Astrocyte of the spinal cord (primary cell): Measurements from ENCODE around the gene CWH43.
"Not testable (repeated sequence)": the region's sequence is repeated elsewhere in the genome, so short reads cannot be mapped to it uniquely, and the experiment has no call there.

ENCODE experiments used
- DNase-seq: peaks from one replicate; pipeline ENCODE4 v3.0.0; 2011; ENCODE audit warnings: low read depth, low spot score
- H3K4me3 ChIP-seq: 2 replicates; pipeline ENCODE4 v1.5.1; 2011; ENCODE audit warnings: low read depth, mild to moderate bottlenecking, low read length, moderate library complexity
- CTCF ChIP-seq: IDR thresholded peaks from 2 replicates; pipeline ENCODE4 v1.5.1; 2012; ENCODE audit warnings: low read depth, mild to moderate bottlenecking, low read length, inconsistent platforms
- in situ Hi-C: cut with HindIII; loops from 2 replicates; pipeline ENCODE4 v1.10.0; 2017; ENCODE audit warnings: low sequenced_read_pairs

Gene CWH43

GRCh38 chr4:49063670-49064069 lies 77.6 kb downstream of the CWH43 start:
- H3K4me3 ChIP-seq = no peak overlapping the region
- no peak for TF ChIP-seq CTCF
- DNase-seq = no peak
- in situ Hi-C loops = no loop called here

GRCh38 chr4:49072196-49072595 lies 86.1 kb downstream of the CWH43 start:
- H3K4me3 ChIP-seq, in situ Hi-C loops: not testable (repeated sequence)

GRCh38 chr4:49091883-49092282 lies 105.8 kb downstream of the CWH43 start:
- in situ Hi-C loops = not testable (repeated sequence)

More at GRCh38 chr4:49072196-49072595, 86.1 kb downstream of the CWH43 start:
- not testable (repeated sequence) for DNase-seq

GRCh38 chr4:49092608-49093135 lies 106.6 kb downstream of the CWH43 start:
- in situ Hi-C loops, DNase-seq, H3K4me3 ChIP-seq: not testable (repeated sequence)

More at GRCh38 chr4:49091883-49092282, 105.8 kb downstream of the CWH43 start:
- not testable (repeated sequence) for DNase-seq, H3K4me3 ChIP-seq

- in situ Hi-C loops, DNase-seq, H3K4me3 ChIP-seq: not testable (repeated sequence)
These were observed 110.1 kb downstream of the CWH43 start for GRCh38 chr4:49096215-49096614.

- H3K4me3 ChIP-seq, DNase-seq, in situ Hi-C loops: not testable (repeated sequence)
These were observed 110.6 kb downstream of the CWH43 start for GRCh38 chr4:49096627-49097026.

GRCh38 chr4:49097071-49097470 lies 111.0 kb downstream of the CWH43 start:
- DNase-seq, H3K4me3 ChIP-seq, in situ Hi-C loops: not testable (repeated sequence)

GRCh38 chr4:49097505-49097904 lies 111.4 kb downstream of the CWH43 start:
- in situ Hi-C loops, H3K4me3 ChIP-seq, DNase-seq: not testable (repeated sequence)

GRCh38 chr4:49098034-49098759 lies 112.1 kb downstream of the CWH43 start:
- DNase-seq, H3K4me3 ChIP-seq, in situ Hi-C loops: not testable (repeated sequence)

GRCh38 chr4:49099831-49100444 lies 113.9 kb downstream of the CWH43 start:
- in situ Hi-C loops, H3K4me3 ChIP-seq, DNase-seq: not testable (repeated sequence)

- H3K4me3 ChIP-seq, DNase-seq, in situ Hi-C loops: not testable (repeated sequence)
These were observed 116.3 kb downstream of the CWH43 start for GRCh38 chr4:49102344-49102898.

GRCh38 chr4:49103436-49104136 lies 117.5 kb downstream of the CWH43 start:
- in situ Hi-C loops, H3K4me3 ChIP-seq, DNase-seq: not testable (repeated sequence)

- in situ Hi-C loops, H3K4me3 ChIP-seq, DNase-seq: not testable (repeated sequence)
These were observed 118.3 kb downstream of the CWH43 start for GRCh38 chr4:49104231-49104930.

- DNase-seq, H3K4me3 ChIP-seq, in situ Hi-C loops: not testable (repeated sequence)
These were observed 119.3 kb downstream of the CWH43 start for GRCh38 chr4:49105248-49105904.

GRCh38 chr4:49107262-49107661 lies 121.2 kb downstream of the CWH43 start:
- DNase-seq, in situ Hi-C loops, H3K4me3 ChIP-seq: not testable (repeated sequence)
